Choroid plexus epithelial cell (primary cell): ENCODE data around the gene ATP2B3.
A peak's percentile ranks its signal among the peaks of the same experiment; 100 is the strongest.

ENCODE experiments used
- DNase-seq: peaks from one replicate; pipeline ENCODE4 v3.0.0-alpha.2; 2010; ENCODE audit warnings: low read depth
- H3K4me3 ChIP-seq: 2 replicates; pipeline ENCODE4 v1.5.1; 2011; ENCODE audit warnings: low read depth, mild to moderate bottlenecking, control low read depth, low read length, moderate library complexity
- TF ChIP-seq, protein P1 (sequence below): conservative IDR thresholded peaks from 2 replicates; pipeline ENCODE4 v1.5.1; 2011; ENCODE audit warnings: low read depth, mild to moderate bottlenecking, control low read depth, inconsistent platforms, low read length, moderate library complexity

The ATP2B3 gene

DNA sequence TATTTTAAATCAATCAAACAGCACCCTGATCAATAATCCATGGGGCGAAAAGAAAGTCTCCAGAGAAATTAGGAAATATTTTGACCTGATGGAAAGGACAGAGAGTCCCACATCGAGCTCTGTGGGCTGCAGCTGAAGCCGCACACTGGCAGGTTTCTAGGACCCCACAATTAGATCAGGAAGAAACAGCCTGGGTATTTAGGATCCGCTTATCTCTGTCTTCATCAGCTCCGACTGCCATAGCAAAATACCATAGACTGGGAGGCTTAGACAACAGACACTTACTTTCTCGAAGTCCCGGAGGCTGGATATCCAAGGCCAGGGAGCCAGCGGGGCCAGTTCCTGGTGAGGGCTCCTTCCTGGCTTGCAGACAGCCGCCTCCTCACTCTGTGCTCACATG, 45.1 kb downstream of the ATP2B3 start:
- TF ChIP-seq, protein P1, sequence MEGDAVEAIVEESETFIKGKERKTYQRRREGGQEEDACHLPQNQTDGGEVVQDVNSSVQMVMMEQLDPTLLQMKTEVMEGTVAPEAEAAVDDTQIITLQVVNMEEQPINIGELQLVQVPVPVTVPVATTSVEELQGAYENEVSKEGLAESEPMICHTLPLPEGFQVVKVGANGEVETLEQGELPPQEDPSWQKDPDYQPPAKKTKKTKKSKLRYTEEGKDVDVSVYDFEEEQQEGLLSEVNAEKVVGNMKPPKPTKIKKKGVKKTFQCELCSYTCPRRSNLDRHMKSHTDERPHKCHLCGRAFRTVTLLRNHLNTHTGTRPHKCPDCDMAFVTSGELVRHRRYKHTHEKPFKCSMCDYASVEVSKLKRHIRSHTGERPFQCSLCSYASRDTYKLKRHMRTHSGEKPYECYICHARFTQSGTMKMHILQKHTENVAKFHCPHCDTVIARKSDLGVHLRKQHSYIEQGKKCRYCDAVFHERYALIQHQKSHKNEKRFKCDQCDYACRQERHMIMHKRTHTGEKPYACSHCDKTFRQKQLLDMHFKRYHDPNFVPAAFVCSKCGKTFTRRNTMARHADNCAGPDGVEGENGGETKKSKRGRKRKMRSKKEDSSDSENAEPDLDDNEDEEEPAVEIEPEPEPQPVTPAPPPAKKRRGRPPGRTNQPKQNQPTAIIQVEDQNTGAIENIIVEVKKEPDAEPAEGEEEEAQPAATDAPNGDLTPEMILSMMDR: no peak
- DNase-seq: no peak
- H3K4me3 ChIP-seq: no peak overlapping the region

DNA sequence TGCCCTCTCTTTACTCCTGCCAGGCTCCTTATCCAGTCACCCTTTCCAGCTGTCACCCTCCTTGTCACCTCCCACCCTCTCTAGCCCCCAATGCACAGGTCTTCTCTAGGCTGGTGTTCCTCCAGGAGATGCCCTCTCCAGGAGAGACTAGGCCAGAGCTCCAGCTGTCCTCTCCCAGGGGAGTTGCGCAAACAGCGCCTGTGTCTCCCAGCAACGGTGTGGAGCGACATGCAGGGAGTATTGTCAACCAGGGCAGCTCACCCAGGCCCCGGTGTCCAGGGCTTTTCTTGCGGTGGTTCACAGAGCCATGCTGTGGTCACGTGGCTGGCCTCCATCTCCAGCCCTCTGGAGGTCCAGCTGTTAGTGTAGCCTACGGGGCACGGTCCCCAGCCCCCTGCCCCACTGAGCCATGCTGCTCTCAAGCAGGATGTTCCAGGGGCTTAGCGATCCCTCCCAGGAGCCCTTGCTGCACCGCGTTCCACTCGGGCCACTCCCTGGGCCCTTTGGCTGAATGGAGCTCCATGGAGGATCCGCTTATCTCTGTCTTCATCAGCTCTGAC, 46.7 kb downstream of the ATP2B3 start:
- DNase-seq: peak; percentile 10
- TF ChIP-seq, protein P1: no peak
- H3K4me3 ChIP-seq: no peak overlapping the region

DNA sequence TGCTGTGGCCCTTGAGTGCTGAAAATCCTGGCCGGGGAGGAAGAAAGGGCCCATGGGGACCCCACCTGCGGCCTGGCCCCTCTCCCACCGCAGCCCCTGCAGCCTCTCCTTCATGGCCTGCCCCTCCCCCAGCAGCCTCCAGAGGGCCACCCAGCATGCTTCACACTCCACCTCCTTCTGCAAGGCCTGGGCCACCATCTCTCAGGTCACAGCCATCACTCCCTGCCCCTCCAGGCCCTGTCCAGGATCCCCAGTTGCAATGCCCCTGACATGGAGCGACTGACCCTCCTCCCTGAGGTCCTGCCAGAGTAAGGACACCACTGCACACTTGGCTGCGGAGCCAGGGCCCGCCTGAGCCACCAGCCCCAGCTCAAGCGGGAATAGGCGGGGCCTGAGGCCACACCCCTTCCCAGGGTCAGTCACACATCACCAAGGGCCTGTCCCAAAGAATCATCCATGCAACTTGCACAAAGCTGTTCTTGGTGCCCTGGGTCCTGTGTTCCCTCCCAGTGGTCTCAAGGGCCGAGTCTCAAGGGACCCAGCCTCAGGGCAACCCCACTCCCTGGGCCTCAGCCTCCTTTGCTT, 48.6 kb downstream of the ATP2B3 start:
- no peak overlapping the region for H3K4me3 ChIP-seq
- DNase-seq: no peak

DNA sequence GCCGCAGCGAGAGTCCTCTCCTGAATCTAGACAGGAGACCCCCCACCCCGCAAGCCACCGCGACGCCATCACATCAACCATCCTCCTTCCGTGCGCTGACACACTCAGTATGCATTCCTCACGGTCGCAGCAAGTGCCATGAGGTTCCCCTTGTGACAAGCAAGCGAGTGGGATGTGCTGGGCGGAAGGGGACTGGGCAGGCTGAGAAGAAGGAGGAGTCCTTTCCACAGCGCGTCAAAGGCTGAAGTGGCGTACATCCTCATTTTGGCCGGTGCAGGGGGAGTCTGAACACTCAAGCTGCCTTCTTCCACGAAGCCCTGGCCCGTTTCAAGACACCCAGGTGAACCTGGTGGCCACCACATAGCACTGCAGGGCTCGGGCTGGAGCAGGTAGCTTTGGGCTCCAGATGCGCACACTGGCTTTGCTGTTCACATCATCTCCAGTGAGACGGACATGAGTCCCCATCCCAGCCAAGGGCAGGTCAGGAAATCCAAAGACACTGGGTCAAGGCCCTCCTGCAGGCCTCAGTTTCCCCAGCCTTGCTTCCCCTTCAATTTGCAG, 51.1 kb downstream of the ATP2B3 start:
- H3K4me3 ChIP-seq: no peak overlapping the region
- DNase-seq: no peak
- TF ChIP-seq, protein P1: peak; percentile 9

More for the DNA sequence above, 48.6 kb downstream of the ATP2B3 start:
- TF ChIP-seq, protein P1: no peak

DNA sequence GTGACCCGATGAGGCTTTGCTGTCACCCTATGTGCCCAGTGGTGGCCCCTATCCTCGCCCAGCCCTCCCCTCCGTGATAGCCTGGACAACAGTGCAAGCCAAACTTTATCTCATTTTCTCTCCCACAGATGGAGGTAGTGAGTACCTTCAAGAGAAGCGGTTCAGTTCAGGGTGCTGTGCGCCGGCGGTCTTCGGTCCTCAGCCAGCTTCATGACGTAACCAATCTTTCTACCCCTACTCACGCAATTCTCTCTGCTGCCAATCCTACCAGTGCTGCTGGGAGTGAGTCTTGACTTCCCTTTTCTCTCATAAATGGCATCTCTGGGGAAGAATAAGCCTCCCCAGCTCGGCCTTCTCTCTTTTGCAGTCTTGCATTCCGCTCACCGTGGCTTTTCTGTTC, 52.0 kb downstream of the ATP2B3 start:
- DNase-seq: no peak
- no peak overlapping the region for H3K4me3 ChIP-seq

DNA sequence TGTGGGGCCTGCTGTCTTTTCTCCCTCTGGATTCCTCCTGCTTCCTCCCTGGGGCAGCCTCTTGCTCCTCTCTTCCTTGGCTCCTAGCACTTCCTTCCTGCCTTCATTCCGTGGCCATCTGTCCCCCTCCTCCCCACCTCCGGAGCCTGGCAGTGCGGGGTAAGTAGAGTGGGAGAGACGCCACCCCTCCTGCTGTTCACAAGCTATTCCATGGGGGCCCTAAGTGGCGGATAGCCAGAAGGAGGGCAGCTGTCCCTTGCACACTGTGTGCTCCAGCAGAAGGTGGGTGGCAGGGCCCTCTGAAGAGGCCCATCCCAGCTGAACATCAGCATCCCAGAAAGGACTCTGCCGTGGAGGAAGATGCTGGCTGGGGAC, 54.1 kb downstream of the ATP2B3 start:
- DNase-seq: no peak
- TF ChIP-seq, protein P1: no peak

More for the DNA sequence above, 52.0 kb downstream of the ATP2B3 start:
- TF ChIP-seq, protein P1: no peak

DNA sequence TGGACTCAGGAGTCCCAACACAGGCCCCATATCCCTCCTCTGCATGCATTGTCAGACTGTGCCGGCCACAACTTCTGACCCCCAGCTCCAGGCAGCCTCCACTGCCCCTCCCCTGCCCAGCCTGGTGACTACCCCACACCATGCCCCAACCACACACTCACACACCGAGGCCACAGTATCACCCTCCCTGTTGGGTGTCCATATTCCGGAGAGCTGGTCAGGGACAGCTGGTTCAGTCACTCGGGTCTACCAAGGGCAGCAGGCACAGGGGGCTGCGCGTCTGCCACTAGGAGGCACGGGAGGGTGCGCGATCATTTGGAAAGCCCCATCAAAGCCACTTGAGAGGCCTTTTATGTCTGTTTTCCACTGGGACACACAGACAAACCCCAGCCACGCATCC, 55.2 kb downstream of the ATP2B3 start:
- DNase-seq: no peak
- TF ChIP-seq, protein P1: no peak
- no peak overlapping the region for H3K4me3 ChIP-seq

More for the DNA sequence above, 54.1 kb downstream of the ATP2B3 start:
- no peak overlapping the region for H3K4me3 ChIP-seq
